T1000 (cell line): Measurements from ENCODE around the gene CELF1.
"Not testable (repeated sequence)": the region's sequence is repeated elsewhere in the genome, so short reads cannot be mapped to it uniquely, and the experiment has no call there.

Experiments used
- DNase-seq: peaks from one replicate; lab custom pipeline; 2025; ENCODE audit warnings: mixed read lengths; lab: John Stamatoyannopoulos, UW

CELF1 gene

GRCh38 chr11:47538741-47539565 is 14.0 kb downstream of the CELF1 start:
- DNase-seq = no peak

GRCh38 chr11:47536915-47537314 is 16.0 kb downstream of the CELF1 start:
- DNase-seq = no peak

GRCh38 chr11:47534704-47535251 is 18.2 kb downstream of the CELF1 start:
- no peak for DNase-seq

GRCh38 chr11:47533690-47534151 is 19.2 kb downstream of the CELF1 start:
- no peak for DNase-seq

- no peak for DNase-seq
Observed at GRCh38 chr11:47532597-47533213, 20.2 kb downstream of the CELF1 start.

GRCh38 chr11:47531666-47532065 is 21.3 kb downstream of the CELF1 start:
- no peak for DNase-seq

GRCh38 chr11:47530721-47531120 is 22.2 kb downstream of the CELF1 start:
- not testable (repeated sequence) for DNase-seq

GRCh38 chr11:47529951-47530350 is 23.0 kb downstream of the CELF1 start:
- DNase-seq = no peak

GRCh38 chr11:47527186-47527585 is 25.7 kb downstream of the CELF1 start:
- no peak for DNase-seq

GRCh38 chr11:47526032-47526431 is 26.9 kb downstream of the CELF1 start:
- DNase-seq = not testable (repeated sequence)

GRCh38 chr11:47524291-47524874 is 28.5 kb downstream of the CELF1 start:
- no peak for DNase-seq

GRCh38 chr11:47523490-47524225 is 29.3 kb downstream of the CELF1 start:
- DNase-seq = no peak

GRCh38 chr11:47518212-47518964 is 34.5 kb downstream of the CELF1 start:
- DNase-seq = no peak

- no peak for DNase-seq
Observed at GRCh38 chr11:47516984-47517853, 35.7 kb downstream of the CELF1 start.

GRCh38 chr11:47516155-47516554 is 36.8 kb downstream of the CELF1 start:
- DNase-seq = no peak

GRCh38 chr11:47514825-47515647 is 37.9 kb downstream of the CELF1 start:
- no peak for DNase-seq

- no peak for DNase-seq
Observed at GRCh38 chr11:47512701-47513100, 40.2 kb downstream of the CELF1 start.

GRCh38 chr11:47511917-47512316 is 41.0 kb downstream of the CELF1 start:
- no peak for DNase-seq

- DNase-seq = no peak
Observed at GRCh38 chr11:47510209-47510608, 42.7 kb downstream of the CELF1 start.
